Endothelial cell (in vitro differentiated cells): ENCODE measurements around the gene WASF2. TPM values are rescaled to one million over a fixed set of nuclear protein-coding genes. Genes with fewer than 3 reads are reported as not detected.

Experiments used
- DNase-seq: peaks from one replicate; pipeline ENCODE4 v3.0.0; 2021; ENCODE audit warnings: low spot score
- H3K27ac Mint-ChIP-seq: one replicate; pipeline ENCODE4 v1.8.0; 2021; ENCODE audit warnings: mixed read lengths, inconsistent platforms; ENCODE audit not compliant: unreplicated experiment
- H3K27me3 Mint-ChIP-seq: one replicate; pipeline ENCODE4 v1.8.0; 2021; ENCODE audit warnings: mild to moderate bottlenecking, moderate library complexity, mixed read lengths, inconsistent platforms; ENCODE audit not compliant: unreplicated experiment
- H3K36me3 Mint-ChIP-seq: one replicate; pipeline ENCODE4 v1.8.0; 2021; ENCODE audit warnings: mild to moderate bottlenecking, low read depth, mixed read lengths, inconsistent platforms; ENCODE audit not compliant: unreplicated experiment
- H3K4me1 Mint-ChIP-seq: one replicate; pipeline ENCODE4 v1.8.0; 2021; ENCODE audit warnings: mild to moderate bottlenecking, mixed read lengths, inconsistent platforms; ENCODE audit not compliant: unreplicated experiment
- H3K4me3 Mint-ChIP-seq: one replicate; pipeline ENCODE4 v1.8.0; 2021; ENCODE audit warnings: mild to moderate bottlenecking, mixed read lengths, inconsistent platforms; ENCODE audit not compliant: unreplicated experiment
- H3K9me3 Mint-ChIP-seq: one replicate; pipeline ENCODE4 v1.8.0; 2021; ENCODE audit warnings: mixed read lengths, inconsistent platforms; ENCODE audit not compliant: unreplicated experiment
- total RNA-seq: library from RNA; stranded (reverse); fragmentation: NEBNext Ultra II Directional; extraction: Animal tissue kit (Norgen Biotek cat#: 25700); gene quantifications from one replicate; pipeline ENCODE4 v1.2.1, GENCODE V29; 2021; ENCODE audit not compliant: unreplicated experiment
- TF ChIP-seq, protein P1 (sequence below): fragments of 200-600 bp; sonication (generic); IDR thresholded peaks from one replicate; pipeline ENCODE4 v1.5.0; 2021; ENCODE audit warnings: antibody characterized with exemption; ENCODE audit not compliant: unreplicated experiment

WASF2 gene
- total RNA-seq, 1 donor from 2014 or later = 272 TPM

- peaks cover 29% of the 10 kb centered on the region for H3K4me1 Mint-ChIP-seq
- no peak for DNase-seq
- TF ChIP-seq, protein P1, sequence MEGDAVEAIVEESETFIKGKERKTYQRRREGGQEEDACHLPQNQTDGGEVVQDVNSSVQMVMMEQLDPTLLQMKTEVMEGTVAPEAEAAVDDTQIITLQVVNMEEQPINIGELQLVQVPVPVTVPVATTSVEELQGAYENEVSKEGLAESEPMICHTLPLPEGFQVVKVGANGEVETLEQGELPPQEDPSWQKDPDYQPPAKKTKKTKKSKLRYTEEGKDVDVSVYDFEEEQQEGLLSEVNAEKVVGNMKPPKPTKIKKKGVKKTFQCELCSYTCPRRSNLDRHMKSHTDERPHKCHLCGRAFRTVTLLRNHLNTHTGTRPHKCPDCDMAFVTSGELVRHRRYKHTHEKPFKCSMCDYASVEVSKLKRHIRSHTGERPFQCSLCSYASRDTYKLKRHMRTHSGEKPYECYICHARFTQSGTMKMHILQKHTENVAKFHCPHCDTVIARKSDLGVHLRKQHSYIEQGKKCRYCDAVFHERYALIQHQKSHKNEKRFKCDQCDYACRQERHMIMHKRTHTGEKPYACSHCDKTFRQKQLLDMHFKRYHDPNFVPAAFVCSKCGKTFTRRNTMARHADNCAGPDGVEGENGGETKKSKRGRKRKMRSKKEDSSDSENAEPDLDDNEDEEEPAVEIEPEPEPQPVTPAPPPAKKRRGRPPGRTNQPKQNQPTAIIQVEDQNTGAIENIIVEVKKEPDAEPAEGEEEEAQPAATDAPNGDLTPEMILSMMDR = no peak
- peaks cover 3% of the 10 kb centered on the region for H3K36me3 Mint-ChIP-seq
- no peak overlapping the region for H3K4me3 Mint-ChIP-seq
- no peaks in the 10 kb centered on the region for H3K9me3 Mint-ChIP-seq
- H3K27ac Mint-ChIP-seq = peak overlapping the region; percentile 40
- H3K27me3 Mint-ChIP-seq = peaks cover 5% of the 10 kb centered on the region
Measured at GRCh38 chr1:27517301-27517700, 27.3 kb upstream of the WASF2 start.

DNA sequence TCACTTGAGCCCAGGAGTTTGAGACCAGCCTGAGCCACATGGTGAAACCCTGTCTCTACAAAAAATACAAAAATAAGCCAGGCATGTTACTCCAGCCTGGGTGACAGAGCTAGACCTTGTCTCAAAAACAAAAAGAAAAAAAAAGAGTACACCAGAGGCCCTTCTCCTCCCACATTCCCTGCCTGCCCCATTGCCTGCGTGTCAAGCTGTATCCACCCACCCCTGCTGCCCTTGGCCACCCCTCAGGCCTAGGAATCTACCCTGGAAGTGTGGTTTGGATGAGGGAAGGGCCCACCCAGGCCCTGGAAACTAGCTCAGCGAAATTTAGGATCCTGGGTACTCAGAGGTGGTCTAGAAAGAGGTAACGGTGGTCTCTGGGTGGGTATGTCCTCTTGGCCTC lies 25.7 kb upstream of the WASF2 start:
- H3K27me3 Mint-ChIP-seq = peaks cover 4% of the 10 kb centered on the region
- no peaks in the 10 kb centered on the region for H3K9me3 Mint-ChIP-seq
- no peak overlapping the region for H3K27ac Mint-ChIP-seq
- H3K36me3 Mint-ChIP-seq = peaks cover 3% of the 10 kb centered on the region
- H3K4me3 Mint-ChIP-seq = no peak overlapping the region
- peaks cover 17% of the 10 kb centered on the region for H3K4me1 Mint-ChIP-seq
- TF ChIP-seq, protein P1 = no peak
- no peak for DNase-seq

GRCh38 chr1:27513958-27514357 lies 24.0 kb upstream of the WASF2 start:
- no peak for DNase-seq
- Mint-ChIP-seq H3K4me1 (peaks cover 14% of the 10 kb centered on the region), H3K4me3 (no peak overlapping the region), H3K27me3 (peaks cover 5% of the 10 kb centered on the region), H3K27ac (no peak overlapping the region), H3K36me3 (peaks cover 3% of the 10 kb centered on the region), H3K9me3 (no peaks in the 10 kb centered on the region)
- TF ChIP-seq, protein P1 = no peak

GRCh38 chr1:27513528-27513927 lies 23.6 kb upstream of the WASF2 start:
- Mint-ChIP-seq H3K27me3 (peaks cover 4% of the 10 kb centered on the region), H3K36me3 (no peaks in the 10 kb centered on the region), H3K4me1 (peaks cover 11% of the 10 kb centered on the region), H3K9me3 (no peaks in the 10 kb centered on the region), H3K27ac (no peak overlapping the region), H3K4me3 (no peak overlapping the region)
- DNase-seq = no peak
- TF ChIP-seq, protein P1 = no peak

GRCh38 chr1:27509127-27510080 lies 19.4 kb upstream of the WASF2 start:
- Mint-ChIP-seq H3K27me3 (peaks cover 4% of the 10 kb centered on the region), H3K36me3 (no peaks in the 10 kb centered on the region), H3K27ac (no peak overlapping the region), H3K4me3 (no peak overlapping the region), H3K9me3 (no peaks in the 10 kb centered on the region), H3K4me1 (peaks cover 3% of the 10 kb centered on the region)
- no peak for DNase-seq
- TF ChIP-seq, protein P1 = no peak
